ENCODE results near the gene TJP1. TPM values are rescaled to one million over a fixed set of nuclear protein-coding genes. Genes with fewer than 3 reads are reported as not detected.

Gene TJP1
- total RNA-seq, 2 donors from 2014 or later = 131 to 145 TPM

DNA sequence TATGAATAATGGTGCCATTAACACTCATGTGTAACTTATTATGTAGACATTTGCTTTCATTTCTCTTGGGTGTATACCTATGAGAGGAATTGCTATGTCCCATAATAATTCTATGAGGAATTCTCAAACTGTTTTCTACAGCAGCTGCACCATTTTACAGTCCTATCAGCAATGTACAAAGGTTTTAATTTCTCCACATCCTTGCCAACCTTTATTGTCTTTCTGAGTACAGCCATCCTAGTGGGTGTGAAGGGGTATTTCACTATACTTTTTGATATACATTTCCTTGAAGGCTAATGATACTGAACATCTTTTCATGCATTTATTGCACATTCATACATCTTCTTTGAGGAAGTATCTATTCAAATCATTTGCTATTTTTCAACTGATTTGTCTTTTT, 34.5 kb downstream of the TJP1 start:
- peaks cover 17% of the 10 kb centered on the region for H3K36me3 ChIP-seq (ENCODE audit: control insufficient read depth, insufficient read depth, low read length)
- DNase-seq = no peak
- no peaks in the 10 kb centered on the region for H3K27me3 Mint-ChIP-seq (ENCODE audit: insufficient read depth)
- peaks cover 42% of the 10 kb centered on the region for H3K36me3 Mint-ChIP-seq (ENCODE audit: low read depth)
- H3K9me3 ChIP-seq (ENCODE audit: control insufficient read depth, low read length) = no peaks in the 10 kb centered on the region
- no peaks in the 10 kb centered on the region for H3K4me1 ChIP-seq (ENCODE audit: control insufficient read depth, insufficient read depth, low read length)
- H3K27ac ChIP-seq (ENCODE audit: low read depth, low read length) = no peak overlapping the region
- no peaks in the 10 kb centered on the region for H3K27me3 ChIP-seq (ENCODE audit: control insufficient read depth, insufficient read depth, low read length, poor library complexity, severe bottlenecking)
- no peak overlapping the region for H3K9ac ChIP-seq (ENCODE audit: extremely low read depth, low read length, poor library complexity, severe bottlenecking)
- no peaks in the 10 kb centered on the region for H3K4me1 Mint-ChIP-seq
- no peak overlapping the region for H3K27ac Mint-ChIP-seq
- H3K4me3 Mint-ChIP-seq = no peak overlapping the region
- no peak overlapping the region for H3K4me3 ChIP-seq (ENCODE audit: low read length)
- H3K9me3 Mint-ChIP-seq = peaks cover 1% of the 10 kb centered on the region
- peak; percentile 25 for TF ChIP-seq CTCF (conservative IDR thresholded peaks at IDR 0.05)

DNA sequence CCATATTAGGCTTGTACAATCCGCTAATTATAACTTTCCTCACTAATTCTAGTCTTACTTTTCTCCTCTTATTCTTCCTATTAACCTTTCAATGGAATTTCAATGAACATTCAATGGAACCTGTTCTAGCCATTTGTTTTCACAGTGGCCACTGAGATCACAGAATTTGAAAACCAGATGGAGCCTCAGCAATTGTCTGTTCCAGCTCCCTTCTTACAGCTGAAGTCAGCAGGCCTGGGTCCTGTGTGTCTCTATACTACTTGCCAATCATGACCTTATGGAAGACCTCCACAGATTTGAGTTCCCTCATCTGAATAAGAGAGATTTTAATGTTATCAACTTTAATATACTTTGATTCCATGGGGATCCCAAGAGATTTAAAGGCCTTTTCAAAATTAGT, 36.6 kb downstream of the TJP1 start:
- peak overlapping the region; percentile 19 for H3K27ac ChIP-seq (ENCODE audit: low read depth, low read length)
- no peak overlapping the region for H3K4me3 ChIP-seq (ENCODE audit: low read length)
- DNase-seq = no peak
- H3K9ac ChIP-seq (ENCODE audit: extremely low read depth, low read length, poor library complexity, severe bottlenecking) = no peak overlapping the region
- Mint-ChIP-seq H3K4me3 (no peak overlapping the region), H3K4me1 (no peaks in the 10 kb centered on the region), H3K27me3 (ENCODE audit: insufficient read depth) (no peaks in the 10 kb centered on the region), H3K36me3 (ENCODE audit: low read depth) (peaks cover 52% of the 10 kb centered on the region), H3K9me3 (peaks cover 22% of the 10 kb centered on the region), H3K27ac (no peak overlapping the region)
- no peaks in the 10 kb centered on the region for H3K27me3 ChIP-seq (ENCODE audit: control insufficient read depth, insufficient read depth, low read length, poor library complexity, severe bottlenecking)
- peaks cover 14% of the 10 kb centered on the region for H3K36me3 ChIP-seq (ENCODE audit: control insufficient read depth, insufficient read depth, low read length)
- WGBS, 2 experiments (ENCODE audit: insufficient coverage in 1 of 2, insufficient read length in 1 of 2) = 88 to 97% methylated on average over 1 of the region's 1 CpG
- H3K9me3 ChIP-seq (ENCODE audit: control insufficient read depth, low read length) = peaks cover 11% of the 10 kb centered on the region
- no peak for TF ChIP-seq CTCF (conservative IDR thresholded peaks at IDR 0.05)
- no peaks in the 10 kb centered on the region for H3K4me1 ChIP-seq (ENCODE audit: control insufficient read depth, insufficient read depth, low read length)

DNA sequence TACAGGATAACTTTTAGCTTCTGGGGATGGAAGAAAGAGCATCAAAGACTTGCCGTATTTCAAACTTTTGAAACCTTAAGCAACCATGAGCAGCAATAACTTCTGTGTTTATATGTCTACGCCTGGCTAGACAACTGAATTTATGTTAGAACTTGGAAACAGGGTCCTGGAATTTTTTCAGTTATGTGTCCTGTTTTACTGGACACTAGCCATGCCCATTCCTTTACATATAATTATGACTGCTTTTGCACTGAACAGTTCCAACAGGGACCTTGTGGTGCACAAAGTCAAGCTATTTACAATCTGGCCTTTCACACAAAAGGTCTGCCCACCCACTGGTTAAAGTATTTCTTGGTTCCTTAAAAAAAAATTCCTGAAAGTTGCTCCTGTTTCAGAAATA, 37.1 kb downstream of the TJP1 start:
- Histone ChIP-seq H3K27me3 (ENCODE audit: control insufficient read depth, insufficient read depth, low read length, poor library complexity, severe bottlenecking) (no peaks in the 10 kb centered on the region), H3K9ac (ENCODE audit: extremely low read depth, low read length, poor library complexity, severe bottlenecking) (no peak overlapping the region), H3K27ac (ENCODE audit: low read depth, low read length) (no peak overlapping the region), H3K4me3 (ENCODE audit: low read length) (no peak overlapping the region), H3K4me1 (ENCODE audit: control insufficient read depth, insufficient read depth, low read length) (no peaks in the 10 kb centered on the region), H3K36me3 (ENCODE audit: control insufficient read depth, insufficient read depth, low read length) (peaks cover 17% of the 10 kb centered on the region), H3K9me3 (ENCODE audit: control insufficient read depth, low read length) (peaks cover 16% of the 10 kb centered on the region)
- peaks cover 27% of the 10 kb centered on the region for H3K9me3 Mint-ChIP-seq
- 86 to 91% methylated on average over 2 of the region's 2 CpGs for WGBS, 2 experiments (ENCODE audit: insufficient coverage in 1 of 2, insufficient read length in 1 of 2)
- TF ChIP-seq CTCF (conservative IDR thresholded peaks at IDR 0.05) = no peak
- no peak overlapping the region for H3K4me3 Mint-ChIP-seq
- H3K4me1 Mint-ChIP-seq = no peaks in the 10 kb centered on the region
- DNase-seq = no peak
- H3K27me3 Mint-ChIP-seq (ENCODE audit: insufficient read depth) = no peaks in the 10 kb centered on the region
- no peak overlapping the region for H3K27ac Mint-ChIP-seq
- H3K36me3 Mint-ChIP-seq (ENCODE audit: low read depth) = peaks cover 57% of the 10 kb centered on the region
